Measurements from ENCODE around the gene ZNF91.

DNA sequence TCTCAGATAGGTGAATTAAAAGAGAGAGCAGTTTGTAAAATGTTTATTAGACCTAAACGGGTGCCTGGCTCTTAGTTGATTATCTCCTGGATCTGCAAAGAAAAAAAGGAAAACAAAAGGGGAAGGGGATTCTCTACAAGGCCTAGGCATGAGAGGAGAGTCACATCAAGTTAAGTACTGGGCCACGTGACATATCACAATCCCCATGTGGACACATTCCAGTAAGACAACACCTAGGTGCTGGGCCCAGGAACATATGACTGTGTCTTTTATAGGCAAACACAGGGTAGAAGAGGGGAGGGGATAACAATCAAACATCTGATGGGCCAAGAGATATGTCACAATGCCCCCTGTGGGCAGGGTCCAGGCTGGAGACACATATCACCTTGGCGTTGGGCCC lies 4.2 kb upstream of the ZNF91 start:
- TF ChIP-seq, protein P1, sequence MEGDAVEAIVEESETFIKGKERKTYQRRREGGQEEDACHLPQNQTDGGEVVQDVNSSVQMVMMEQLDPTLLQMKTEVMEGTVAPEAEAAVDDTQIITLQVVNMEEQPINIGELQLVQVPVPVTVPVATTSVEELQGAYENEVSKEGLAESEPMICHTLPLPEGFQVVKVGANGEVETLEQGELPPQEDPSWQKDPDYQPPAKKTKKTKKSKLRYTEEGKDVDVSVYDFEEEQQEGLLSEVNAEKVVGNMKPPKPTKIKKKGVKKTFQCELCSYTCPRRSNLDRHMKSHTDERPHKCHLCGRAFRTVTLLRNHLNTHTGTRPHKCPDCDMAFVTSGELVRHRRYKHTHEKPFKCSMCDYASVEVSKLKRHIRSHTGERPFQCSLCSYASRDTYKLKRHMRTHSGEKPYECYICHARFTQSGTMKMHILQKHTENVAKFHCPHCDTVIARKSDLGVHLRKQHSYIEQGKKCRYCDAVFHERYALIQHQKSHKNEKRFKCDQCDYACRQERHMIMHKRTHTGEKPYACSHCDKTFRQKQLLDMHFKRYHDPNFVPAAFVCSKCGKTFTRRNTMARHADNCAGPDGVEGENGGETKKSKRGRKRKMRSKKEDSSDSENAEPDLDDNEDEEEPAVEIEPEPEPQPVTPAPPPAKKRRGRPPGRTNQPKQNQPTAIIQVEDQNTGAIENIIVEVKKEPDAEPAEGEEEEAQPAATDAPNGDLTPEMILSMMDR (IDR thresholded peaks at IDR 0.05) = no peak
- TF ChIP-seq ZFX (IDR thresholded peaks at IDR 0.05; ENCODE audit: borderline replicate concordance) = no peak

Measured in 22Rv1 (cell line).